ENCODE measurements around the gene TMEM59.

DNA sequence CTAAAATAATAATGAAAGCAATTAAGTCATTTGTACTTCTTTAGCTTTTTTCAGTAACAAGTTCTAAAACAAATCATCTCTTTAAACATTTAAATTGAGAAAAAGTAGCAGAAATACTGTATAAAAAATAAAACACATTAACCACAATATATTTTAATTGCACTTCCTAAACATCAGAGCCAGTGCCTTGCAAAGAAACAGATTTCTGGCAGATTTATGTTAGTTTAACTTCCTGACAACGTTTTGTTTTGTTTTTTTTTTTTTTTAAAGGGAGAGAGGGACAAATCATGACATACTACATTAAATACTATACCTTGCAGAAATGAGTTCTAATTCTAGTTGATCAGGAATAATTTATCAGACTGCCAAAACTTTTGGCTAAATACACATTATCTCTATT lies 11.2 kb downstream of the TMEM59 start:
- TF ChIP-seq, protein P1, sequence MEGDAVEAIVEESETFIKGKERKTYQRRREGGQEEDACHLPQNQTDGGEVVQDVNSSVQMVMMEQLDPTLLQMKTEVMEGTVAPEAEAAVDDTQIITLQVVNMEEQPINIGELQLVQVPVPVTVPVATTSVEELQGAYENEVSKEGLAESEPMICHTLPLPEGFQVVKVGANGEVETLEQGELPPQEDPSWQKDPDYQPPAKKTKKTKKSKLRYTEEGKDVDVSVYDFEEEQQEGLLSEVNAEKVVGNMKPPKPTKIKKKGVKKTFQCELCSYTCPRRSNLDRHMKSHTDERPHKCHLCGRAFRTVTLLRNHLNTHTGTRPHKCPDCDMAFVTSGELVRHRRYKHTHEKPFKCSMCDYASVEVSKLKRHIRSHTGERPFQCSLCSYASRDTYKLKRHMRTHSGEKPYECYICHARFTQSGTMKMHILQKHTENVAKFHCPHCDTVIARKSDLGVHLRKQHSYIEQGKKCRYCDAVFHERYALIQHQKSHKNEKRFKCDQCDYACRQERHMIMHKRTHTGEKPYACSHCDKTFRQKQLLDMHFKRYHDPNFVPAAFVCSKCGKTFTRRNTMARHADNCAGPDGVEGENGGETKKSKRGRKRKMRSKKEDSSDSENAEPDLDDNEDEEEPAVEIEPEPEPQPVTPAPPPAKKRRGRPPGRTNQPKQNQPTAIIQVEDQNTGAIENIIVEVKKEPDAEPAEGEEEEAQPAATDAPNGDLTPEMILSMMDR (IDR thresholded peaks at IDR 0.05): no peak
- TF ChIP-seq POLR2A (IDR thresholded peaks at IDR 0.05): no peak
